ENCODE measurements around the gene TTYH2.
"Not testable (repeated sequence)": the region's sequence is repeated elsewhere in the genome, so short reads cannot be mapped to it uniquely, and the experiment has no call there.

Gene TTYH2

GRCh38 chr17:74239172-74239571 lies 25.8 kb downstream of the TTYH2 start:
- no peak for DNase-seq

- no peak for DNase-seq
These were observed 27.3 kb downstream of the TTYH2 start for GRCh38 chr17:74240618-74241205.

GRCh38 chr17:74241431-74241830 lies 28.1 kb downstream of the TTYH2 start:
- DNase-seq = no peak

GRCh38 chr17:74241847-74242246 lies 28.5 kb downstream of the TTYH2 start:
- DNase-seq = no peak

- no peak for DNase-seq
These were observed 29.8 kb downstream of the TTYH2 start for GRCh38 chr17:74243013-74243755.

- DNase-seq = no peak
These were observed 30.8 kb downstream of the TTYH2 start for GRCh38 chr17:74244128-74244527.

- no peak for DNase-seq
These were observed 31.2 kb downstream of the TTYH2 start for GRCh38 chr17:74244548-74244947.

GRCh38 chr17:74245145-74245831 lies 31.9 kb downstream of the TTYH2 start:
- no peak for DNase-seq

- no peak for DNase-seq
These were observed 32.5 kb downstream of the TTYH2 start for GRCh38 chr17:74245871-74246270.

- no peak for DNase-seq
These were observed 36.4 kb downstream of the TTYH2 start for GRCh38 chr17:74249590-74250270.

GRCh38 chr17:74250324-74250995 lies 37.1 kb downstream of the TTYH2 start:
- DNase-seq = no peak

GRCh38 chr17:74251051-74251450 lies 37.7 kb downstream of the TTYH2 start:
- no peak for DNase-seq

- DNase-seq = no peak
These were observed 38.2 kb downstream of the TTYH2 start for GRCh38 chr17:74251569-74251968.

- no peak for DNase-seq
These were observed 38.8 kb downstream of the TTYH2 start for GRCh38 chr17:74252211-74252610.

- no peak for DNase-seq
These were observed 39.7 kb downstream of the TTYH2 start for GRCh38 chr17:74253036-74253435.

GRCh38 chr17:74257311-74257710 lies 43.9 kb downstream of the TTYH2 start:
- DNase-seq = no peak

- peak; percentile 80 for DNase-seq
These were observed 46.5 kb downstream of the TTYH2 start for GRCh38 chr17:74259667-74260524.

GRCh38 chr17:74260525-74260850 lies 47.1 kb downstream of the TTYH2 start:
- no peak for DNase-seq

GRCh38 chr17:74262601-74263000 lies 49.2 kb downstream of the TTYH2 start:
- no peak for DNase-seq

GRCh38 chr17:74267054-74267453 lies 53.7 kb downstream of the TTYH2 start:
- not testable (repeated sequence) for DNase-seq

- no peak for DNase-seq
These were observed 54.2 kb downstream of the TTYH2 start for GRCh38 chr17:74267579-74267978.

GRCh38 chr17:74267987-74268499 lies 54.7 kb downstream of the TTYH2 start:
- DNase-seq = no peak
